HCT116 (cell line): ENCODE results near the gene GUCA2A. TPM values are rescaled to one million over a fixed set of nuclear protein-coding genes. Genes with fewer than 3 reads are reported as not detected.

Source experiments
- ATAC-seq: fragments of 200-7000 bp; cut with Tn5 transposase; 2 replicates; pipeline ENCODE4 v1.9.1; 2020; ENCODE audit warnings: mild to moderate bottlenecking, moderate library complexity
- BruUV-seq: library from RNA; stranded (reverse); fragments of 400-500 nt; replicated peaks from 2 replicates; lab custom pipeline; 2021; lab: Mats Ljungman, UMichigan
- CTCF ChIA-PET: fragments of 300-600 bp; sonication (Branson Sonifier 250); formaldehyde crosslinking; loops from one replicate; lab custom pipeline; 2021; ENCODE audit warnings: antibody characterized with exemption; lab: Charles Lee
- POLR2A ChIA-PET: fragments of 300-600, 350-600 bp; sonication (Branson Sonifier 250); formaldehyde crosslinking; loops from one replicate; lab custom pipeline; 2021; ENCODE audit warnings: antibody characterized with exemption; lab: Charles Lee
- RAD21 ChIA-PET, 2 experiments: fragments of 300-600 bp; sonication (Branson Sonifier 250); formaldehyde crosslinking; loops; one replicate each; lab custom pipeline; 2023; ENCODE audit warnings: low total read pairs in 2 of 2; ENCODE audit not compliant: uncharacterized antibody in 2 of 2, unreplicated experiment in 2 of 2, low non-redundant PET in 1 of 2; lab: Charles Lee
- DNase-seq: peaks from one replicate; pipeline ENCODE4 v3.0.0-alpha.2; 2010; ENCODE audit warnings: low read depth, low spot score
- H2AFZ ChIP-seq: fragments of 200-600 bp; shearing (Covaris generic), sonication (generic); 2 replicates; pipeline ENCODE4 v1.6.1; 2017; ENCODE audit warnings: low read depth, mixed run types, mixed read lengths, antibody characterized with exemption, low read length; ENCODE audit not compliant: poor library complexity, severe bottlenecking
- H3K27ac ChIP-seq: 2 replicates; pipeline ENCODE4 v1.5.1; 2012; ENCODE audit warnings: low read depth, low read length
- H3K27me3 ChIP-seq: fragments of 200-600 bp; sonication (generic); 2 replicates; pipeline ENCODE4 v1.6.1; 2016; ENCODE audit warnings: mixed run types, low read length, mixed read lengths; ENCODE audit not compliant: insufficient read depth
- H3K36me3 ChIP-seq, 2 experiments: fragments of 200-500 bp in 1 of 2; fragments of 200-600 bp in 1 of 2; sonication (Bioruptor generic) in 1 of 2; sonication (generic) in 1 of 2; 2 replicates each; pipeline versions ENCODE4 v1.5.1 to v1.6.1; 2014 to 2016; ENCODE audit warnings: low read length in 2 of 2, inconsistent platforms in 1 of 2, mixed read lengths in 1 of 2, mixed run types in 1 of 2; ENCODE audit not compliant: insufficient read depth in 2 of 2, control insufficient read depth in 1 of 2
- H3K4me1 ChIP-seq, 2 experiments: fragments of 200-600 bp in 1 of 2; sonication (generic) in 1 of 2; 2 replicates each; pipeline versions ENCODE4 v1.5.1 to v1.6.1; 2012 to 2017; ENCODE audit warnings: low read length in 2 of 2, inconsistent platforms in 1 of 2, mild to moderate bottlenecking in 1 of 2, mixed read lengths in 1 of 2, mixed run types in 1 of 2, moderate library complexity in 1 of 2; ENCODE audit not compliant: insufficient read depth in 2 of 2, control insufficient read depth in 1 of 2
- H3K4me2 ChIP-seq: fragments of 200-600 bp; sonication (generic); 2 replicates; pipeline ENCODE4 v1.6.1; 2017; ENCODE audit warnings: mixed run types, low read length, mixed read lengths
- H3K4me3 ChIP-seq, 2 experiments: fragments of 200-600 bp in 1 of 2; sonication (generic) in 1 of 2; replicated peaks in 1 of 2; 2 replicates each; pipeline ENCODE4 v1.5.1; 2011 to 2016; ENCODE audit warnings: low read length in 2 of 2, control low read depth in 1 of 2, low read depth in 1 of 2, mild to moderate bottlenecking in 1 of 2, mixed read lengths in 1 of 2, mixed run types in 1 of 2
- H3K79me2 ChIP-seq: fragments of 200-600 bp; sonication (generic); 2 replicates; pipeline ENCODE4 v1.6.1; 2017; ENCODE audit warnings: mild to moderate bottlenecking, mixed run types, low read length, moderate library complexity, mixed read lengths; ENCODE audit not compliant: insufficient read depth
- H3K9ac ChIP-seq: fragments of 200-600 bp; sonication (generic); 2 replicates; pipeline ENCODE4 v1.6.1; 2016; ENCODE audit warnings: low read length, mixed read lengths
- H3K9me2 ChIP-seq: fragments of 200-600 bp; sonication (generic), shearing (Covaris generic); 2 replicates; pipeline ENCODE4 v1.6.1; 2017; ENCODE audit warnings: mixed run types, mild to moderate bottlenecking, moderate library complexity; ENCODE audit not compliant: insufficient read depth
- H3K9me3 ChIP-seq, 2 experiments: fragments of 200-500 bp in 1 of 2; fragments of 200-600 bp in 1 of 2; sonication (Bioruptor generic) in 1 of 2; sonication (generic) in 1 of 2; 2 replicates each; pipeline ENCODE4 v1.6.1; 2014 to 2017; ENCODE audit warnings: low read length in 2 of 2, mixed read lengths in 2 of 2, inconsistent platforms in 1 of 2, low read depth in 1 of 2, mild to moderate bottlenecking in 1 of 2, mixed run types in 1 of 2, moderate library complexity in 1 of 2; ENCODE audit not compliant: control insufficient read depth in 1 of 2, insufficient read depth in 1 of 2
- H4K20me1 ChIP-seq: fragments of 200-600 bp; sonication (generic), shearing (Covaris generic); 2 replicates; pipeline ENCODE4 v1.6.1; 2017; ENCODE audit warnings: mixed run types, mild to moderate bottlenecking, moderate library complexity; ENCODE audit not compliant: insufficient read depth
- CEBPB ChIP-seq: IDR thresholded peaks from 2 replicates; pipeline ENCODE4 v1.6.1; 2012; ENCODE audit warnings: low read depth
- EZH2 ChIP-seq: fragments of 200-600 bp; sonication (generic); IDR thresholded peaks from 2 replicates; pipeline ENCODE4 v1.6.1; 2017; ENCODE audit warnings: antibody characterized with exemption, mixed run types
- FOSL1 ChIP-seq: IDR thresholded peaks from 2 replicates; pipeline ENCODE4 v1.6.1; 2012; ENCODE audit warnings: low read depth
- JUND ChIP-seq: IDR thresholded peaks from 2 replicates; pipeline ENCODE4 v1.6.1; 2012
- POLR2A ChIP-seq: IDR thresholded peaks from 2 replicates; pipeline ENCODE4 v1.7.0; 2011; ENCODE audit warnings: borderline replicate concordance; ENCODE audit not compliant: insufficient read depth, insufficient read length; ENCODE audit errors: extremely low read depth
- POLR2AphosphoS5 ChIP-seq: IDR thresholded peaks from 2 replicates; pipeline ENCODE4 v1.6.1; 2011; ENCODE audit warnings: mild to moderate bottlenecking, low read depth, low read length, moderate library complexity
- RAD21 ChIP-seq: IDR thresholded peaks from 2 replicates; pipeline ENCODE4 v1.6.1; 2012; ENCODE audit warnings: low read depth, mild to moderate bottlenecking
- TCF7L2 ChIP-seq: IDR thresholded peaks from 2 replicates; pipeline ENCODE4 v1.7.0; 2011; ENCODE audit warnings: borderline replicate concordance, inconsistent platforms; ENCODE audit not compliant: insufficient read depth, insufficient read length; ENCODE audit errors: extremely low read depth
- ZFX ChIP-seq: fragments of 450-650 bp; IDR thresholded peaks from 2 replicates; pipeline ENCODE4 v1.6.1; 2017
- intact Hi-C: fragments of 100-400 bp; cut with micrococcal nuclease; formaldehyde crosslinking; loops from 2 replicates; pipeline ENCODE4 v1.10.0; 2022
- total RNA-seq: library from RNA; stranded (reverse); gene quantifications from one replicate; pipeline ENCODE4 v1.2.1, GENCODE V29; 2021; ENCODE audit not compliant: unreplicated experiment
- TF ChIP-seq, protein P1 (sequence below), 3 experiments: fragments of 200-600 bp in 1 of 3; sonication (generic) in 1 of 3; IDR thresholded peaks in 2 of 3; conservative IDR thresholded peaks in 1 of 3; 2 replicates each; pipeline ENCODE4 v1.5.1; 2012 to 2017; ENCODE audit warnings: low read depth in 2 of 3, low read length in 2 of 3, antibody characterized with exemption in 1 of 3, borderline replicate concordance in 1 of 3, control low read depth in 1 of 3, mild to moderate bottlenecking in 1 of 3, mixed read lengths in 1 of 3, mixed run types in 1 of 3, moderate library complexity in 1 of 3; ENCODE audit not compliant: insufficient read depth in 1 of 3
- TF ChIP-seq, protein P2 (sequence below): IDR thresholded peaks from 2 replicates; pipeline ENCODE4 v1.6.1; 2012
- TF ChIP-seq, protein P3 (sequence below): IDR thresholded peaks from 2 replicates; pipeline ENCODE4 v1.6.1; 2011; ENCODE audit warnings: mild to moderate bottlenecking, low read length, moderate library complexity; ENCODE audit not compliant: insufficient replicate concordance; ENCODE audit errors: extremely low read depth

Gene GUCA2A
- total RNA-seq, 1 experiment from 2014 or later = not detected

DNA sequence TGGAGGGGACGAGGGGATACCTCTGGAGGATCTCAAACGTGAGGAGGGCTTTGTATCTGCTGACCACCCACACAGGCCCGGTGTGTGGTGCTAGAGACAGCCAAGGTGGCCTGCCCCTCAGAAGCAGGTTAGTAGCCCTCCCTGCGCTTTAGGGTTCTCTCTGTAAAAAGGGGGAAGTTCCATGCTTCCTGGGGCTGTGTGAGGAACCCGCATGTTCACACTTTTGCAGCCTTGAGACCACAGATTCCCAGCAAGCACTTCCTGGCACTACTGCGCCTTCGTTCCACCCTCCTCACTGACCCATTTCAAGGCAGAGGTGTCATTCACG lies 19.2 kb downstream of the GUCA2A start:
- Histone ChIP-seq H4K20me1 (no peaks in the 10 kb centered on the region), H3K4me3 (no peak overlapping the region), H3K9me2 (no peaks in the 10 kb centered on the region), H3K9me3 (no peaks in the 10 kb centered on the region), H3K27me3 (no peaks in the 10 kb centered on the region), H3K27ac (no peak overlapping the region), H3K36me3 (no peaks in the 10 kb centered on the region), H2AFZ (no peak overlapping the region), H3K4me1 (peaks cover 0 to 8% of the 10 kb centered on the region in 2 experiments; a peak in 1 of 4 replicates), H3K4me2 (no peak overlapping the region), H3K9ac (no peak overlapping the region), H3K79me2 (no peaks in the 10 kb centered on the region)
- ChIA-PET CTCF (no interaction called here), POLR2A (no interaction called here), RAD21 (no interaction called here)
- intact Hi-C loops = loop anchor here (10.0 kb wide), 1 partner anchor 571 kb away; no protein-coding TSS in a partner anchor
- no TSS peak for BruUV-seq
- DNase-seq (no peak), ATAC-seq (no peak)
- TF ChIP-seq TCF7L2 (no peak), CEBPB (no peak), POLR2AphosphoS5 (no peak), RAD21 (no peak), EZH2 (no peak), JUND (no peak), FOSL1 (no peak), POLR2A (no peak), ZFX (no peak)
- TF ChIP-seq, protein P1, sequence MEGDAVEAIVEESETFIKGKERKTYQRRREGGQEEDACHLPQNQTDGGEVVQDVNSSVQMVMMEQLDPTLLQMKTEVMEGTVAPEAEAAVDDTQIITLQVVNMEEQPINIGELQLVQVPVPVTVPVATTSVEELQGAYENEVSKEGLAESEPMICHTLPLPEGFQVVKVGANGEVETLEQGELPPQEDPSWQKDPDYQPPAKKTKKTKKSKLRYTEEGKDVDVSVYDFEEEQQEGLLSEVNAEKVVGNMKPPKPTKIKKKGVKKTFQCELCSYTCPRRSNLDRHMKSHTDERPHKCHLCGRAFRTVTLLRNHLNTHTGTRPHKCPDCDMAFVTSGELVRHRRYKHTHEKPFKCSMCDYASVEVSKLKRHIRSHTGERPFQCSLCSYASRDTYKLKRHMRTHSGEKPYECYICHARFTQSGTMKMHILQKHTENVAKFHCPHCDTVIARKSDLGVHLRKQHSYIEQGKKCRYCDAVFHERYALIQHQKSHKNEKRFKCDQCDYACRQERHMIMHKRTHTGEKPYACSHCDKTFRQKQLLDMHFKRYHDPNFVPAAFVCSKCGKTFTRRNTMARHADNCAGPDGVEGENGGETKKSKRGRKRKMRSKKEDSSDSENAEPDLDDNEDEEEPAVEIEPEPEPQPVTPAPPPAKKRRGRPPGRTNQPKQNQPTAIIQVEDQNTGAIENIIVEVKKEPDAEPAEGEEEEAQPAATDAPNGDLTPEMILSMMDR (IDR thresholded peaks at IDR 0.05 in 2 of 3, conservative IDR thresholded peaks at IDR 0.05 in 1 of 3; ENCODE audit: borderline replicate concordance in 1 of 3, insufficient read depth in 1 of 3, low read depth in 2 of 3, low read length in 2 of 3) = no peak
- TF ChIP-seq, protein P2, sequence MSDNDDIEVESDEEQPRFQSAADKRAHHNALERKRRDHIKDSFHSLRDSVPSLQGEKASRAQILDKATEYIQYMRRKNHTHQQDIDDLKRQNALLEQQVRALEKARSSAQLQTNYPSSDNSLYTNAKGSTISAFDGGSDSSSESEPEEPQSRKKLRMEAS = no peak
- TF ChIP-seq, protein P3, sequence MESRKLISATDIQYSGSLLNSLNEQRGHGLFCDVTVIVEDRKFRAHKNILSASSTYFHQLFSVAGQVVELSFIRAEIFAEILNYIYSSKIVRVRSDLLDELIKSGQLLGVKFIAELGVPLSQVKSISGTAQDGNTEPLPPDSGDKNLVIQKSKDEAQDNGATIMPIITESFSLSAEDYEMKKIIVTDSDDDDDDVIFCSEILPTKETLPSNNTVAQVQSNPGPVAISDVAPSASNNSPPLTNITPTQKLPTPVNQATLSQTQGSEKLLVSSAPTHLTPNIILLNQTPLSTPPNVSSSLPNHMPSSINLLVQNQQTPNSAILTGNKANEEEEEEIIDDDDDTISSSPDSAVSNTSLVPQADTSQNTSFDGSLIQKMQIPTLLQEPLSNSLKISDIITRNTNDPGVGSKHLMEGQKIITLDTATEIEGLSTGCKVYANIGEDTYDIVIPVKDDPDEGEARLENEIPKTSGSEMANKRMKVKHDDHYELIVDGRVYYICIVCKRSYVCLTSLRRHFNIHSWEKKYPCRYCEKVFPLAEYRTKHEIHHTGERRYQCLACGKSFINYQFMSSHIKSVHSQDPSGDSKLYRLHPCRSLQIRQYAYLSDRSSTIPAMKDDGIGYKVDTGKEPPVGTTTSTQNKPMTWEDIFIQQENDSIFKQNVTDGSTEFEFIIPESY = no peak
